Activated B cell treated with CpG ODN at 0.5 μM for 24 hours (primary cell): ENCODE measurements around the gene TPGS2. TPM values are rescaled to one million over a fixed set of nuclear protein-coding genes. Genes with fewer than 3 reads are reported as not detected.

ENCODE experiments used
- ATAC-seq: fragments of 200-7000 bp; cut with Tn5 transposase; one replicate; pipeline ENCODE4 v1.10.0; 2021; ENCODE audit warnings: low read depth, mild to moderate bottlenecking, moderate library complexity
- CTCF ChIA-PET: fragments of 350-600 bp; sonication (Branson Sonifier 250); formaldehyde crosslinking; loops from one replicate; lab custom pipeline; 2021; ENCODE audit warnings: antibody characterized with exemption; lab: Charles Lee
- POLR2A ChIA-PET: fragments of 350-600 bp; sonication (Branson Sonifier 250); formaldehyde crosslinking; loops from one replicate; lab custom pipeline; 2021; ENCODE audit warnings: antibody characterized with exemption; lab: Charles Lee
- DNase-seq: peaks from one replicate; pipeline ENCODE4 v3.0.0; 2022
- H3K27ac Mint-ChIP-seq: one replicate; pipeline ENCODE4 v1.8.0; 2020; ENCODE audit warnings: mixed read lengths
- H3K27me3 Mint-ChIP-seq: one replicate; pipeline ENCODE4 v1.8.0; 2021; ENCODE audit warnings: mixed read lengths
- H3K36me3 Mint-ChIP-seq: one replicate; pipeline ENCODE4 v1.8.0; 2021; ENCODE audit warnings: low read depth, mixed read lengths
- H3K4me1 Mint-ChIP-seq: one replicate; pipeline ENCODE4 v1.8.0; 2021; ENCODE audit warnings: mixed read lengths
- H3K4me3 Mint-ChIP-seq: one replicate; pipeline ENCODE4 v1.8.0; 2020; ENCODE audit warnings: mild to moderate bottlenecking, mixed read lengths
- H3K9me3 Mint-ChIP-seq: one replicate; pipeline ENCODE4 v1.8.0; 2020; ENCODE audit warnings: mixed read lengths
- CTCF ChIP-seq: fragments of 200-600 bp; IDR thresholded peaks from one replicate; pipeline ENCODE4 v1.8.0; 2022; ENCODE audit warnings: antibody characterized with exemption, mild to moderate bottlenecking
- intact Hi-C: fragments of 100-400 bp; cut with micrococcal nuclease; formaldehyde crosslinking; loops from one replicate; pipeline ENCODE4 v1.15.1; 2024
- total RNA-seq: library from RNA; stranded (reverse); gene quantifications from 2 replicates; pipeline ENCODE4 v1.2.3, GENCODE V29; 2022

Gene TPGS2
- total RNA-seq, 1 donor from 2014 or later: 45.1 TPM

GRCh38 chr18:36812678-36813077 lies 16.1 kb downstream of the TPGS2 start:
- Mint-ChIP-seq H3K27me3 (no peaks in the 10 kb centered on the region), H3K9me3 (no peaks in the 10 kb centered on the region), H3K4me3 (no peak overlapping the region), H3K4me1 (peaks cover 2% of the 10 kb centered on the region), H3K36me3 (peaks cover 50% of the 10 kb centered on the region), H3K27ac (no peak overlapping the region)
- no peak for TF ChIP-seq CTCF
- intact Hi-C loops: no loop called here
- DNase-seq (no peak), ATAC-seq (no peak)
- POLR2A ChIA-PET: no interaction called here
- CTCF ChIA-PET: interaction anchor here (1.2 to 4.0 kb wide), 2 partner anchors 10 to 125 kb away, joined by 3 to 18 read pairs; no protein-coding TSS in a partner anchor

- TF ChIP-seq CTCF: no peak
- ATAC-seq (no peak), DNase-seq (no peak)
- Mint-ChIP-seq H3K4me3 (no peak overlapping the region), H3K27ac (no peak overlapping the region), H3K4me1 (peaks cover 2% of the 10 kb centered on the region), H3K27me3 (no peaks in the 10 kb centered on the region), H3K36me3 (peaks cover 51% of the 10 kb centered on the region), H3K9me3 (no peaks in the 10 kb centered on the region)
- POLR2A ChIA-PET: no interaction called here
- CTCF ChIA-PET: interaction anchor here (1.2 to 4.0 kb wide), 3 partner anchors 9 to 124 kb away, joined by 3 to 18 read pairs (median 4); no protein-coding TSS in a partner anchor
- intact Hi-C loops: no loop called here
These were observed 16.8 kb downstream of the TPGS2 start for GRCh38 chr18:36811955-36812354.

GRCh38 chr18:36811430-36811829 lies 17.4 kb downstream of the TPGS2 start:
- ChIA-PET POLR2A (no interaction called here), CTCF (interaction anchor here (1.2 to 4.0 kb wide), 5 partner anchors 8 to 793 kb away, joined by 3 to 18 read pairs (median 4); no protein-coding TSS in a partner anchor)
- Mint-ChIP-seq H3K27ac (no peak overlapping the region), H3K9me3 (no peaks in the 10 kb centered on the region), H3K4me3 (no peak overlapping the region), H3K36me3 (peaks cover 48% of the 10 kb centered on the region), H3K4me1 (peaks cover 2% of the 10 kb centered on the region), H3K27me3 (no peaks in the 10 kb centered on the region)
- intact Hi-C loops: no loop called here
- no peak for TF ChIP-seq CTCF
- DNase-seq (no peak), ATAC-seq (no peak)

GRCh38 chr18:36809590-36810381 lies 19.0 kb downstream of the TPGS2 start:
- Mint-ChIP-seq H3K4me3 (no peak overlapping the region), H3K9me3 (no peaks in the 10 kb centered on the region), H3K4me1 (peaks cover 2% of the 10 kb centered on the region), H3K36me3 (peaks cover 54% of the 10 kb centered on the region), H3K27ac (no peak overlapping the region), H3K27me3 (no peaks in the 10 kb centered on the region)
- ATAC-seq (peak; percentile 83), DNase-seq (no peak)
- intact Hi-C loops: loop anchor here (1.0 kb wide), 3 partner anchors 121 to 1053 kb away; no protein-coding TSS in a partner anchor
- CTCF ChIA-PET: interaction anchor here (0.8 to 4.0 kb wide), 7 partner anchors 8 to 792 kb away, joined by 3 to 18 read pairs (median 6); partner anchors contain the start of genes KIAA1328 and TPGS2
- peak; percentile 65 for TF ChIP-seq CTCF
- POLR2A ChIA-PET: no interaction called here

GRCh38 chr18:36808681-36809080 lies 20.1 kb downstream of the TPGS2 start:
- peaks cover 2% of the 10 kb centered on the region for H3K4me1 Mint-ChIP-seq
- intact Hi-C loops: loop anchor here (1.0 kb wide), 3 partner anchors 120 to 1052 kb away; no protein-coding TSS in a partner anchor
- DNase-seq: no peak
- CTCF ChIA-PET: interaction anchor here (0.8 to 2.2 kb wide), 5 partner anchors 9 to 373 kb away, joined by 3 to 9 read pairs (median 6); partner anchors contain the start of genes KIAA1328 and TPGS2
- H3K27me3 Mint-ChIP-seq: no peaks in the 10 kb centered on the region
- no peak overlapping the region for H3K4me3 Mint-ChIP-seq
- H3K27ac Mint-ChIP-seq: no peak overlapping the region
- POLR2A ChIA-PET: no interaction called here
- no peak for TF ChIP-seq CTCF
- ATAC-seq: no peak
- no peaks in the 10 kb centered on the region for H3K9me3 Mint-ChIP-seq
- peaks cover 55% of the 10 kb centered on the region for H3K36me3 Mint-ChIP-seq
